Natural killer cell (primary cell): ENCODE data around the gene PTPRN2. TPM values are rescaled to one million over a fixed set of nuclear protein-coding genes. Genes with fewer than 3 reads are reported as not detected.

Source experiments
- ATAC-seq, 3 donors: fragments of 150-1000 bp in 2 of 3; fragments of 200-7000 bp in 1 of 3; cut with Tn5 transposase; 1 replicate in 1 of 3; 2 replicates in 2 of 3; pipeline ENCODE4 v1.10.0; 2021; ENCODE audit warnings: mild to moderate bottlenecking in 2 of 3, moderate library complexity in 2 of 3
- DNase-seq, 2 donors: peaks; one replicate each; pipeline versions ENCODE4 v3.0.0 to v3.0.0-alpha.2; 2013 to 2021; ENCODE audit warnings: mixed read lengths in 1 of 2
- H3K27ac ChIP-seq: one replicate; pipeline ENCODE4 v1.5.1; 2013; ENCODE audit warnings: mild to moderate bottlenecking, low read length
- H3K27me3 ChIP-seq: one replicate; pipeline ENCODE4 v1.6.1; 2013; ENCODE audit warnings: low read length; ENCODE audit not compliant: control insufficient read depth, insufficient read depth
- H3K36me3 ChIP-seq: one replicate; pipeline ENCODE4 v1.6.1; 2013; ENCODE audit warnings: low read length; ENCODE audit not compliant: control insufficient read depth, insufficient read depth
- H3K4me1 ChIP-seq: one replicate; pipeline ENCODE4 v1.6.1; 2013; ENCODE audit warnings: low read length; ENCODE audit not compliant: control insufficient read depth, insufficient read depth
- H3K4me3 ChIP-seq: one replicate; pipeline ENCODE4 v1.5.1; 2013; ENCODE audit warnings: low read length
- H3K9me3 ChIP-seq: one replicate; pipeline ENCODE4 v1.6.1; 2013; ENCODE audit warnings: low read length; ENCODE audit not compliant: control insufficient read depth, insufficient read depth
- H3K27ac Mint-ChIP-seq, 2 donors: one replicate each; pipeline ENCODE4 v1.8.0; 2022; ENCODE audit warnings: mild to moderate bottlenecking in 2 of 2, mixed read lengths in 2 of 2, moderate library complexity in 1 of 2
- H3K27me3 Mint-ChIP-seq, 2 donors: one replicate each; pipeline ENCODE4 v1.8.0; 2022; ENCODE audit warnings: low read depth in 2 of 2, mixed read lengths in 2 of 2
- H3K36me3 Mint-ChIP-seq: one replicate; pipeline ENCODE4 v1.8.0; 2022; ENCODE audit warnings: mixed read lengths
- H3K4me1 Mint-ChIP-seq, 2 donors: one replicate each; pipeline ENCODE4 v1.8.0; 2022; ENCODE audit warnings: mixed read lengths in 2 of 2
- H3K4me3 Mint-ChIP-seq: one replicate; pipeline ENCODE4 v1.8.0; 2022; ENCODE audit warnings: mild to moderate bottlenecking, moderate library complexity, mixed read lengths
- H3K9me3 Mint-ChIP-seq, 2 donors: one replicate each; pipeline ENCODE4 v1.8.0; 2022; ENCODE audit warnings: mixed read lengths in 2 of 2
- CTCF ChIP-seq: fragments of 200-600 bp; IDR thresholded peaks from one replicate; pipeline ENCODE4 v1.8.0; 2022; ENCODE audit warnings: antibody characterized with exemption
- WGBS: methylation state at CpG from one replicate; pipeline ENCODE4 v1.1.7; 2013; ENCODE audit warnings: missing lambda C conversion rate; ENCODE audit not compliant: insufficient coverage; 5-methylcytosine and 5-hydroxymethylcytosine counted together
- intact Hi-C: fragments of 100-400 bp; cut with micrococcal nuclease; formaldehyde crosslinking; loops from one replicate; pipeline ENCODE4 v1.14.2; 2022
- total RNA-seq, 4 donors: library from RNA; stranded (reverse); fragments of 120-200 nt in 1 of 4; gene quantifications; one replicate each; pipeline versions ENCODE4 v1.2.3 to v1.2.4, GENCODE V29; 2013 to 2022

Gene PTPRN2
- total RNA-seq, 3 donors from 2014 or later (not counting 1 experiment from before 2014, with no cell fraction given) = 1.3 to 2.5 (median 1.9) TPM

GRCh38 chr7:157628456-157628855 lies 959.2 kb downstream of the PTPRN2 start:
- intact Hi-C loops = no loop called here
- peaks cover 4% of the 10 kb centered on the region for H3K4me1 ChIP-seq
- H3K9me3 ChIP-seq = no peaks in the 10 kb centered on the region
- H3K27ac ChIP-seq = no peak overlapping the region
- H3K36me3 ChIP-seq = no peaks in the 10 kb centered on the region
- H3K36me3 Mint-ChIP-seq = no peaks in the 10 kb centered on the region
- WGBS = 79% methylated on average over 12 of the region's 12 CpGs
- TF ChIP-seq CTCF = no peak
- H3K4me3 ChIP-seq = no peak overlapping the region
- no peaks in the 10 kb centered on the region for H3K27me3 ChIP-seq
- H3K27me3 Mint-ChIP-seq = peaks cover 30 to 64% of the 10 kb centered on the region in 2 donors
- no peak for ATAC-seq
- H3K4me1 Mint-ChIP-seq = peaks cover 0 to 4% of the 10 kb centered on the region in 2 donors
- no peak overlapping the region for H3K27ac Mint-ChIP-seq
- DNase-seq = no peak
- no peak overlapping the region for H3K4me3 Mint-ChIP-seq
- no peaks in the 10 kb centered on the region for H3K9me3 Mint-ChIP-seq

DNA sequence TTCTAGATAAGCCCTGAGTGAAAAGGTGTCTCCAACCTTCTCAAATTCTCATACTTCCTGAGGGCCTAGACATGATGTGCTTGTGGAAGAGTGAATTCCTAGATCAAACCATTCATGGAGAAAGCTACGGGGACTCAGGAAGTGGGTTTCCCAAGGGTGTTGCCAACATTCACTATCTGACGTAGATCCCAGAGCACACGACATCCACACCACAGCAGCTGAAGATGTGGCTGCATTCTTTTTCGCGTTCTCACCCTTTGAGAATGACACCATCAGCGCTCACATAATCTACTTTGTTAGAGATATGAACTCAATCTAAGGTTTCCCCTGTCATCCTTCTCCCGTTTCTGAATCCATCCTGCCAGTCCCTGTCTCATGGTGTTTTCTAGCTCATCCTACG lies 960.0 kb downstream of the PTPRN2 start:
- no peaks in the 10 kb centered on the region for H3K36me3 Mint-ChIP-seq
- no peak for TF ChIP-seq CTCF
- peaks cover 0 to 4% of the 10 kb centered on the region in 2 donors for H3K4me1 Mint-ChIP-seq
- WGBS = 71% methylated on average over 8 of the region's 8 CpGs
- H3K27ac Mint-ChIP-seq = no peak overlapping the region
- Histone ChIP-seq H3K27ac (no peak overlapping the region), H3K27me3 (no peaks in the 10 kb centered on the region), H3K4me3 (no peak overlapping the region), H3K36me3 (no peaks in the 10 kb centered on the region), H3K9me3 (no peaks in the 10 kb centered on the region), H3K4me1 (peaks cover 4% of the 10 kb centered on the region)
- H3K27me3 Mint-ChIP-seq = peaks cover 26 to 67% of the 10 kb centered on the region in 2 donors
- DNase-seq (no peak), ATAC-seq (no peak)
- no peak overlapping the region for H3K4me3 Mint-ChIP-seq
- H3K9me3 Mint-ChIP-seq = no peaks in the 10 kb centered on the region
- intact Hi-C loops = no loop called here

DNA sequence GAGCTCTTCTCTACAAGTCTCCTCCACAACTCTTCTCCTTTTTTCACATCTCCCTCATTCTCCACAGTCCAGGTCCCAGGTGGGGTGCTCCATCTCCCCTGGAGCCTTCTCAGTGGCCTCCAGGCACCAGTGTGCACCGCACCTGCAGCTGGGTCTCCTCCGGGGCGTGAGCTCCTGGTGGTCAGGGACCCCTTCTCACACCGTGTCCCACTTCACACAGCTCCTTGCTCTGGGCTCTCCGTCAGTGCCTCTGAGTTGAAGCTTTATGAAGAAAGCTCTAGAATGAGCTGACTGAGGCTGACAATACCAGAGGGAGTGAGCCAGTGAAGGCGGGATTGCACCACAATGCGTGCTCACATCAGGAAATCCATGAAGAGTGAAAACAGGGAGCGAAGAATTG lies 960.6 kb downstream of the PTPRN2 start:
- no peak for TF ChIP-seq CTCF
- Mint-ChIP-seq H3K36me3 (no peaks in the 10 kb centered on the region), H3K9me3 (no peaks in the 10 kb centered on the region), H3K27me3 (peaks cover 26 to 67% of the 10 kb centered on the region in 2 donors), H3K27ac (no peak overlapping the region), H3K4me1 (peaks cover 0 to 4% of the 10 kb centered on the region in 2 donors), H3K4me3 (no peak overlapping the region)
- H3K27ac ChIP-seq = no peak overlapping the region
- H3K4me3 ChIP-seq = no peak overlapping the region
- ATAC-seq (no peak), DNase-seq (no peak)
- no peaks in the 10 kb centered on the region for H3K36me3 ChIP-seq
- H3K4me1 ChIP-seq = peaks cover 4% of the 10 kb centered on the region
- 91% methylated on average over 8 of the region's 8 CpGs for WGBS
- H3K9me3 ChIP-seq = no peaks in the 10 kb centered on the region
- intact Hi-C loops = no loop called here
- no peaks in the 10 kb centered on the region for H3K27me3 ChIP-seq

- ATAC-seq (peak in 1 of 3 donors; percentile 24), DNase-seq (peak in 1 of 2 donors; percentile 75)
- intact Hi-C loops = no loop called here
- H3K9me3 Mint-ChIP-seq = no peaks in the 10 kb centered on the region
- Histone ChIP-seq H3K36me3 (no peaks in the 10 kb centered on the region), H3K4me1 (peaks cover 4% of the 10 kb centered on the region), H3K27ac (no peak overlapping the region), H3K9me3 (no peaks in the 10 kb centered on the region), H3K27me3 (no peaks in the 10 kb centered on the region), H3K4me3 (no peak overlapping the region)
- H3K36me3 Mint-ChIP-seq = no peaks in the 10 kb centered on the region
- H3K4me1 Mint-ChIP-seq = peaks cover 0 to 4% of the 10 kb centered on the region in 2 donors
- no peak overlapping the region for H3K27ac Mint-ChIP-seq
- no peak for TF ChIP-seq CTCF
- no peak overlapping the region for H3K4me3 Mint-ChIP-seq
- H3K27me3 Mint-ChIP-seq = peaks cover 26 to 67% of the 10 kb centered on the region in 2 donors
- 54% methylated on average over 11 of the region's 11 CpGs for WGBS
Measured at GRCh38 chr7:157625973-157626742, 961.5 kb downstream of the PTPRN2 start.
